Vagina (tissue), 2 donors: ENCODE results near the gene SLC7A6OS.

ENCODE experiments used
- CTCF ChIP-seq, 3 experiments: fragments of 450-650 bp in 2 of 3; fragments of 200-600 bp in 1 of 3; sonication (generic) in 1 of 3; IDR thresholded peaks; one replicate each; pipeline ENCODE4 v1.5.1; 2017 to 2019; ENCODE audit warnings: antibody characterized with exemption in 3 of 3, mild to moderate bottlenecking in 2 of 3, moderate library complexity in 2 of 3
- POLR2A ChIP-seq, 2 donors: fragments of 450-650 bp; IDR thresholded peaks; one replicate each; pipeline ENCODE4 v1.6.1; 2017; ENCODE audit warnings: antibody characterized with exemption in 2 of 2, mild to moderate bottlenecking in 2 of 2, moderate library complexity in 2 of 2
- POLR2AphosphoS5 ChIP-seq, 2 donors: sonication (generic); formaldehyde crosslinking; IDR thresholded peaks; one replicate each; pipeline ENCODE4 v1.9.0; 2017; ENCODE audit warnings: antibody characterized with exemption in 2 of 2, mild to moderate bottlenecking in 2 of 2, low read depth in 1 of 2; ENCODE audit not compliant: insufficient read depth in 1 of 2

- TF ChIP-seq CTCF (IDR thresholded peaks at IDR 0.05) (no peak), POLR2AphosphoS5 (IDR thresholded peaks at IDR 0.05; ENCODE audit: insufficient read depth in 1 of 2, low read depth in 1 of 2) (no peak), POLR2A (IDR thresholded peaks at IDR 0.05) (no peak)
Observed at GRCh38 chr16:68289202-68289601, 21.5 kb downstream of the SLC7A6OS start.
